Glomerular visceral epithelial cell (primary cell): ENCODE data around the gene ASPG.

Experiments
- DNase-seq: peaks from one replicate; pipeline ENCODE4 v3.0.0-alpha.2; 2016; ENCODE audit errors: extremely low spot score

Gene ASPG

GRCh38 chr14:104085032-104085888 is at the start of gene ASPG:
Gene ASPG (plus strand): TSS chr14:104085700. CDS start chr14:104085771, 71 bp downstream.
- no peak for DNase-seq

- DNase-seq = no peak
Measured at GRCh38 chr14:104036212-104036611, 49.3 kb upstream of the ASPG start.

- DNase-seq = no peak
Measured at GRCh38 chr14:104037074-104037473, 48.4 kb upstream of the ASPG start.

GRCh38 chr14:104037903-104038302 is 47.6 kb upstream of the ASPG start:
- no peak for DNase-seq

- no peak for DNase-seq
Measured at GRCh38 chr14:104039214-104039613, 46.3 kb upstream of the ASPG start.

GRCh38 chr14:104040539-104040938 is 45.0 kb upstream of the ASPG start:
- no peak for DNase-seq

- no peak for DNase-seq
Measured at GRCh38 chr14:104041430-104042104, 43.9 kb upstream of the ASPG start.

- DNase-seq = no peak
Measured at GRCh38 chr14:104044016-104044415, 41.5 kb upstream of the ASPG start.

- no peak for DNase-seq
Measured at GRCh38 chr14:104047761-104048160, 37.7 kb upstream of the ASPG start.

- DNase-seq = peak; percentile 7
Measured at GRCh38 chr14:104048758-104049507, 36.6 kb upstream of the ASPG start.

GRCh38 chr14:104049576-104050240 is 35.8 kb upstream of the ASPG start:
- DNase-seq = no peak

GRCh38 chr14:104051092-104051813 is 34.2 kb upstream of the ASPG start:
- DNase-seq = no peak

GRCh38 chr14:104054222-104054905 is 31.1 kb upstream of the ASPG start:
- DNase-seq = no peak

GRCh38 chr14:104062281-104062680 is 23.2 kb upstream of the ASPG start:
- no peak for DNase-seq

- DNase-seq = no peak
Measured at GRCh38 chr14:104064003-104064402, 21.5 kb upstream of the ASPG start.

- DNase-seq = no peak
Measured at GRCh38 chr14:104066279-104066678, 19.2 kb upstream of the ASPG start.

GRCh38 chr14:104066719-104067295 is 18.7 kb upstream of the ASPG start:
- no peak for DNase-seq

- no peak for DNase-seq
Measured at GRCh38 chr14:104069541-104069940, 16.0 kb upstream of the ASPG start.

GRCh38 chr14:104072586-104072985 is 12.9 kb upstream of the ASPG start:
- no peak for DNase-seq

- no peak for DNase-seq
Measured at GRCh38 chr14:104073764-104074163, 11.7 kb upstream of the ASPG start.
